ENCODE results near the gene SEC14L2. TPM values are rescaled to one million over a fixed set of nuclear protein-coding genes. Genes with fewer than 3 reads are reported as not detected.

The SEC14L2 gene
- total RNA-seq, 1 experiment from 2014 or later = 33.5 TPM

DNA sequence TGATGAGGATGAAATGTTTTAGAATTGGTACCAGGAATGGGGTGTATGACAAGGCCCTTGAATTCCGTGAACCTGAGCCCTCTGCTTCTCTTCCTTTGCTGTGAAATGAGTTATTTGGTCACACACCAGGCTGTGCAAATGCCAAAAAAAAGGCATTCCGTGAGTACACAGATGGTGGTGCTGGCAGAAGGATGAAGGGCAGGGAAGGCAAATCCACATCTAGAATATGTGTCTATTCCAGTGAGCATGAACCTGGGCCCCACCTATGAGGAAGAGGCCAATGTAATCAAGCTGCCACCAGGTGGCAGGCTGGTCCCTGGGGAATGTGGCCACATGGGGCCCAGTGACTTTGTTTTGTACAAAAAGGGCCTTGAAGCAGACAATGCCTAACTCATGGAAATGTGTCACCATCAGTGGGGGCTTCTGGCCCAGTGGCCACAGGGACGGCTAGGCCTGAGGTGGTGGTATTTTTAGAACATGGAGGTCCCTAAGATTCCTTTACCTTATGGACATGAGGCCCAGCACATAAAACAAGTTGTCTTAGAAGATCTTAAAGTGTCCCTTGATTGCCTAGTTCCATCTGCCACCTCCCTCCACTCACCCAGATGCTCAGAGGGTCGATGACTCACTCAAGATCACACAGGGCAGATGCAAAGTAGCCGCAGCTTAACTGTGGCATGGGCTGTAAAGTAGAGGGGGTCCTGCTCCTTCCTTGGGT, 5.7 kb upstream of the SEC14L2 start (continued):
- TF ChIP-seq, protein P1, sequence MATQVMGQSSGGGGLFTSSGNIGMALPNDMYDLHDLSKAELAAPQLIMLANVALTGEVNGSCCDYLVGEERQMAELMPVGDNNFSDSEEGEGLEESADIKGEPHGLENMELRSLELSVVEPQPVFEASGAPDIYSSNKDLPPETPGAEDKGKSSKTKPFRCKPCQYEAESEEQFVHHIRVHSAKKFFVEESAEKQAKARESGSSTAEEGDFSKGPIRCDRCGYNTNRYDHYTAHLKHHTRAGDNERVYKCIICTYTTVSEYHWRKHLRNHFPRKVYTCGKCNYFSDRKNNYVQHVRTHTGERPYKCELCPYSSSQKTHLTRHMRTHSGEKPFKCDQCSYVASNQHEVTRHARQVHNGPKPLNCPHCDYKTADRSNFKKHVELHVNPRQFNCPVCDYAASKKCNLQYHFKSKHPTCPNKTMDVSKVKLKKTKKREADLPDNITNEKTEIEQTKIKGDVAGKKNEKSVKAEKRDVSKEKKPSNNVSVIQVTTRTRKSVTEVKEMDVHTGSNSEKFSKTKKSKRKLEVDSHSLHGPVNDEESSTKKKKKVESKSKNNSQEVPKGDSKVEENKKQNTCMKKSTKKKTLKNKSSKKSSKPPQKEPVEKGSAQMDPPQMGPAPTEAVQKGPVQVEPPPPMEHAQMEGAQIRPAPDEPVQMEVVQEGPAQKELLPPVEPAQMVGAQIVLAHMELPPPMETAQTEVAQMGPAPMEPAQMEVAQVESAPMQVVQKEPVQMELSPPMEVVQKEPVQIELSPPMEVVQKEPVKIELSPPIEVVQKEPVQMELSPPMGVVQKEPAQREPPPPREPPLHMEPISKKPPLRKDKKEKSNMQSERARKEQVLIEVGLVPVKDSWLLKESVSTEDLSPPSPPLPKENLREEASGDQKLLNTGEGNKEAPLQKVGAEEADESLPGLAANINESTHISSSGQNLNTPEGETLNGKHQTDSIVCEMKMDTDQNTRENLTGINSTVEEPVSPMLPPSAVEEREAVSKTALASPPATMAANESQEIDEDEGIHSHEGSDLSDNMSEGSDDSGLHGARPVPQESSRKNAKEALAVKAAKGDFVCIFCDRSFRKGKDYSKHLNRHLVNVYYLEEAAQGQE (IDR thresholded peaks at IDR 0.05; ENCODE audit: low read depth) = no peak
- TF ChIP-seq, protein P2, sequence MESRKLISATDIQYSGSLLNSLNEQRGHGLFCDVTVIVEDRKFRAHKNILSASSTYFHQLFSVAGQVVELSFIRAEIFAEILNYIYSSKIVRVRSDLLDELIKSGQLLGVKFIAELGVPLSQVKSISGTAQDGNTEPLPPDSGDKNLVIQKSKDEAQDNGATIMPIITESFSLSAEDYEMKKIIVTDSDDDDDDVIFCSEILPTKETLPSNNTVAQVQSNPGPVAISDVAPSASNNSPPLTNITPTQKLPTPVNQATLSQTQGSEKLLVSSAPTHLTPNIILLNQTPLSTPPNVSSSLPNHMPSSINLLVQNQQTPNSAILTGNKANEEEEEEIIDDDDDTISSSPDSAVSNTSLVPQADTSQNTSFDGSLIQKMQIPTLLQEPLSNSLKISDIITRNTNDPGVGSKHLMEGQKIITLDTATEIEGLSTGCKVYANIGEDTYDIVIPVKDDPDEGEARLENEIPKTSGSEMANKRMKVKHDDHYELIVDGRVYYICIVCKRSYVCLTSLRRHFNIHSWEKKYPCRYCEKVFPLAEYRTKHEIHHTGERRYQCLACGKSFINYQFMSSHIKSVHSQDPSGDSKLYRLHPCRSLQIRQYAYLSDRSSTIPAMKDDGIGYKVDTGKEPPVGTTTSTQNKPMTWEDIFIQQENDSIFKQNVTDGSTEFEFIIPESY (IDR thresholded peaks at IDR 0.05; ENCODE audit: extremely low read depth, insufficient replicate concordance, low read length) = no peak
- no peak for TF ChIP-seq SRF (IDR thresholded peaks at IDR 0.05; ENCODE audit: low read depth)
- peak; percentile 87 for TF ChIP-seq CBX3 (IDR thresholded peaks at IDR 0.05; ENCODE audit: low read depth)
- TF ChIP-seq CEBPB (IDR thresholded peaks at IDR 0.05; ENCODE audit: low read depth) = no peak
- no peak for TF ChIP-seq POLR2AphosphoS5 (IDR thresholded peaks at IDR 0.05; ENCODE audit: low read depth, low read length)
- TF ChIP-seq, protein P3, sequence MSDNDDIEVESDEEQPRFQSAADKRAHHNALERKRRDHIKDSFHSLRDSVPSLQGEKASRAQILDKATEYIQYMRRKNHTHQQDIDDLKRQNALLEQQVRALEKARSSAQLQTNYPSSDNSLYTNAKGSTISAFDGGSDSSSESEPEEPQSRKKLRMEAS (IDR thresholded peaks at IDR 0.05) = peak; percentile 43; the same call in 1 of the 2 replicates
- TF ChIP-seq FOSL1 (IDR thresholded peaks at IDR 0.05; ENCODE audit: low read depth) = no peak
- TF ChIP-seq ELF1 (IDR thresholded peaks at IDR 0.05; ENCODE audit: borderline replicate concordance, low read depth) = no peak
- TF ChIP-seq RAD21 (IDR thresholded peaks at IDR 0.05; ENCODE audit: low read depth) = peak; percentile 95

Measured in HCT116 (cell line).